Body of pancreas (tissue), 4 donors: Measurements from ENCODE around the gene PFKFB3. TPM values are rescaled to one million over a fixed set of nuclear protein-coding genes. Genes with fewer than 3 reads are reported as not detected.

Experiments
- ATAC-seq: fragments of 150-250 bp; one replicate; pipeline ENCODE4 v1.9.1; 2016
- DNase-seq, 4 donors: peaks; one replicate each; pipeline ENCODE4 v3.0.0-alpha.2; 2019
- H3K27ac ChIP-seq, 4 donors: fragments of 200-600 bp; sonication (generic); 1 replicate in 3 of 4; 2 replicates in 1 of 4; pipeline versions ENCODE4 v1.5.1 to v1.6.1; 2016 to 2019; ENCODE audit warnings: mild to moderate bottlenecking in 1 of 4, mixed read lengths in 1 of 4, moderate library complexity in 1 of 4
- H3K27me3 ChIP-seq, 2 donors: fragments of 200-600 bp; sonication (generic); one replicate each; pipeline ENCODE4 v1.6.0; 2016; ENCODE audit warnings: mild to moderate bottlenecking in 1 of 2
- H3K36me3 ChIP-seq, 2 donors: fragments of 200-600 bp; sonication (generic); replicated peaks in 1 of 2; 2 replicates each; pipeline ENCODE4 v1.5.1; 2016; ENCODE audit warnings: low read depth in 2 of 2; ENCODE audit not compliant: insufficient read depth in 1 of 2
- H3K4me1 ChIP-seq: fragments of 200-600 bp; sonication (generic); one replicate; pipeline ENCODE4 v1.6.0; 2016
- H3K4me3 ChIP-seq, 2 donors: fragments of 200-600 bp; sonication (generic); 1 replicate in 1 of 2; 2 replicates in 1 of 2; pipeline ENCODE4 v1.5.1; 2016 to 2019
- H3K9me3 ChIP-seq, 3 donors: fragments of 200-600 bp; sonication (generic); 1 replicate in 2 of 3; 2 replicates in 1 of 3; pipeline ENCODE4 v1.5.1; 2016
- POLR2A ChIP-seq, 3 donors: fragments of 450-650 bp; IDR thresholded peaks; one replicate each; pipeline ENCODE4 v1.6.1; 2016; ENCODE audit warnings: antibody characterized with exemption in 3 of 3, mild to moderate bottlenecking in 2 of 3
- WGBS, 2 donors: methylation state at CpG; one replicate each; pipeline ENCODE4 v1.1.5; 2017; 5-methylcytosine and 5-hydroxymethylcytosine counted together
- intact Hi-C: fragments of 100-400 bp; cut with DNase I; formaldehyde crosslinking; loops from one replicate; pipeline ENCODE4 v1.15.1; 2023
- total RNA-seq, 2 donors: library from RNA; depleted of rRNA; stranded (reverse); fragments of >200 nt; gene quantifications; one replicate each; pipeline ENCODE4 v1.1.0, GENCODE V29; 2016
- TF ChIP-seq, protein P1 (sequence below), 7 experiments: fragments of 450-650 bp in 4 of 7; fragments of 200-600 bp in 3 of 7; sonication (generic) in 3 of 7; IDR thresholded peaks; one replicate each; pipeline ENCODE4 v1.5.1; 2016 to 2019; ENCODE audit warnings: antibody characterized with exemption in 7 of 7

The PFKFB3 gene
- total RNA-seq, 2 donors from 2014 or later: 26.5 to 137 TPM

DNA sequence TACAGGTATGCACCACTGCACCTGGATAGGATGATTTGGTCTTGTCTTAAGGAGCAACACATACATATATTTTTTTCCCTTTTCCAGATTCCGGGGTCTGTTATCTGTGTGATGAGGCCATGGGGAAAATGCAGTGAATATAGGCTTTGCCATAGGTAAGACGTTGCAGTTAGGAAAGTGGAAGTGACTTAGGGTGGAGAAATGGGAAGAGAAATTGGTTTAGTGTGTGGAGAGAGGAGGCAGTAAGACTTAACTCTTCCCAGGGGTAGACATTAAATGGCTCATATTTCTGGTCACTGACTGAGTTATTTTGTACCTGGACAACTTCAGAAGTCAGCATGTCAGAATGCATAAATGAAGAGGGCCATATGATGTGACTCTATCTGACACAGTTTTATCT, 66.7 kb downstream of the PFKFB3 start:
- TF ChIP-seq, protein P1, sequence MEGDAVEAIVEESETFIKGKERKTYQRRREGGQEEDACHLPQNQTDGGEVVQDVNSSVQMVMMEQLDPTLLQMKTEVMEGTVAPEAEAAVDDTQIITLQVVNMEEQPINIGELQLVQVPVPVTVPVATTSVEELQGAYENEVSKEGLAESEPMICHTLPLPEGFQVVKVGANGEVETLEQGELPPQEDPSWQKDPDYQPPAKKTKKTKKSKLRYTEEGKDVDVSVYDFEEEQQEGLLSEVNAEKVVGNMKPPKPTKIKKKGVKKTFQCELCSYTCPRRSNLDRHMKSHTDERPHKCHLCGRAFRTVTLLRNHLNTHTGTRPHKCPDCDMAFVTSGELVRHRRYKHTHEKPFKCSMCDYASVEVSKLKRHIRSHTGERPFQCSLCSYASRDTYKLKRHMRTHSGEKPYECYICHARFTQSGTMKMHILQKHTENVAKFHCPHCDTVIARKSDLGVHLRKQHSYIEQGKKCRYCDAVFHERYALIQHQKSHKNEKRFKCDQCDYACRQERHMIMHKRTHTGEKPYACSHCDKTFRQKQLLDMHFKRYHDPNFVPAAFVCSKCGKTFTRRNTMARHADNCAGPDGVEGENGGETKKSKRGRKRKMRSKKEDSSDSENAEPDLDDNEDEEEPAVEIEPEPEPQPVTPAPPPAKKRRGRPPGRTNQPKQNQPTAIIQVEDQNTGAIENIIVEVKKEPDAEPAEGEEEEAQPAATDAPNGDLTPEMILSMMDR (IDR thresholded peaks at IDR 0.05): no peak
- TF ChIP-seq POLR2A (IDR thresholded peaks at IDR 0.05): no peak
- no peak overlapping the region for H3K4me3 ChIP-seq
- intact Hi-C loops: no loop called here
- WGBS, 2 donors: 72 to 87% methylated on average over 2 of the region's 2 CpGs
- H3K27me3 ChIP-seq: no peaks in the 10 kb centered on the region
- DNase-seq: no peak
- no peaks in the 10 kb centered on the region for H3K36me3 ChIP-seq
- ATAC-seq: no peak
- no peak overlapping the region for H3K27ac ChIP-seq
- H3K4me1 ChIP-seq: no peaks in the 10 kb centered on the region
- H3K9me3 ChIP-seq: no peaks in the 10 kb centered on the region

DNA sequence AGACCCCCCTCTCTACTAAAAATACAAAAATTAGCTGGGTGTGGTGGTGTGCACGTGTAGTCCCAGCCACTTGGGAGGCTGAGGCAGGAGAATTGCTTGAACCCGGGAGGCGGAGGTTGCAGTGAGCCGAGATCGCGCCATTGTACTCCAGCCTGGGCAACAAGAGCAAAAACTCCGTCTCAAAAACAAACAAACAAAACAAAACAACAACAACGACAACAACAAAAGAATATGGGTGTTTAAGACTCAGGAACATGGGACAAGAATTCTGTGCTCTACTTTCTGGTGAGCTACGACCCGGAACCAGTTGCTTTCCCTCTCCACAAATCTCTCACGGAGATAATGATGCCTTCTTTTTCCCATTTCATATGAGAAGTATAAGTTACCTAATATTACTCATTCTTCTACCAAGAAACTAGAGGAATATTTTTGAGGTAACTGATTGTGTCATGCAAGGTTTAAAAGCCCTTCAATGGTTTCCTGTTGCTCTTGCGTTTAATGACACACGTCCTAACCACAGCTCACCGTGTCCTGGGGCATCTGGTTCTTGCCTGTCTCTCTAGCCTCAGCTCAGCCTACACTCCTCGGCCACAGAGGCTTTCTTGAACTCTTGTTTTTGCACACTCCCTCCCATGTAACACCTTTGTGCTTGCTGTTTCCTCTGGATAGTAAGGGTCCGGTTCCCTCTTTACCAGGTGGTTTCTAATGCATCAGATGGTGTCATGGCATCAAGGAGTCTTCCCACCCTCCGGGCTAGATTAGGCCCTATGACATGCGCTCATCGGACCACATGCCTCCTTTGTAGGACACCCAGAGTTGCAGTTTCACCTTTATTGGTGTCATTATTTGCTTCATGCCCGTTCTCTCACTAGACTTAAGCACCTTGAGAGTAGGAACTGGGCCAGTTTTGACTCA, 67.5 kb downstream of the PFKFB3 start:
- no peaks in the 10 kb centered on the region for H3K9me3 ChIP-seq
- intact Hi-C loops: no loop called here
- no peaks in the 10 kb centered on the region for H3K4me1 ChIP-seq
- no peaks in the 10 kb centered on the region for H3K36me3 ChIP-seq
- H3K27ac ChIP-seq: no peak overlapping the region
- 84 to 86% methylated on average over 20 of the region's 20 CpGs for WGBS, 2 donors
- H3K27me3 ChIP-seq: no peaks in the 10 kb centered on the region
- no peak overlapping the region for H3K4me3 ChIP-seq
- DNase-seq: peak in 2 of 4 donors; percentile 18 to 48
- no peak for ATAC-seq
- TF ChIP-seq POLR2A (IDR thresholded peaks at IDR 0.05): no peak
- TF ChIP-seq, protein P1 (IDR thresholded peaks at IDR 0.05): no peak

DNA sequence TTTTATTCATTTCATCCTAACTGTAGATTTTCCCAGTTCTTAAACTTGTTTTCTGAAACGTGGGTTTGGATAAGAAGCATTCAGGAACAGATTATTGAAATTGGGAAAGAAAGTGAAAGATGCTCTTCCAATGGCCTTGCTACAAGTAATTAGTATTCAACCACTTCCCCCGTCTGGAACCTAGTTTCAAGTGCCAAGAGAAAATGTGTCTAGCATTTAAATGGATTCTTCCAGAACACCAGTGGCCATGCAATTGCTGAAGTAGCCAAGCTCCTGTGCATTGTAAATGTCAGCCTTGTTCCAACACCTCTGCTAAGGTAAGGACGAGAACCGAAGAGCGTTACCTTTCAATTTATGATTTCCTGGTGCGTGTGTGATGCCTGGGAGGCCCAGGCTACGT, 68.2 kb downstream of the PFKFB3 start:
- 75 to 79% methylated on average over 7 of the region's 7 CpGs for WGBS, 2 donors
- Histone ChIP-seq H3K4me1 (no peaks in the 10 kb centered on the region), H3K4me3 (no peak overlapping the region), H3K36me3 (no peaks in the 10 kb centered on the region), H3K9me3 (no peaks in the 10 kb centered on the region), H3K27ac (no peak overlapping the region), H3K27me3 (no peaks in the 10 kb centered on the region)
- DNase-seq (no peak), ATAC-seq (no peak)
- TF ChIP-seq, protein P1 (IDR thresholded peaks at IDR 0.05): no peak
- no peak for TF ChIP-seq POLR2A (IDR thresholded peaks at IDR 0.05)
- intact Hi-C loops: no loop called here

DNA sequence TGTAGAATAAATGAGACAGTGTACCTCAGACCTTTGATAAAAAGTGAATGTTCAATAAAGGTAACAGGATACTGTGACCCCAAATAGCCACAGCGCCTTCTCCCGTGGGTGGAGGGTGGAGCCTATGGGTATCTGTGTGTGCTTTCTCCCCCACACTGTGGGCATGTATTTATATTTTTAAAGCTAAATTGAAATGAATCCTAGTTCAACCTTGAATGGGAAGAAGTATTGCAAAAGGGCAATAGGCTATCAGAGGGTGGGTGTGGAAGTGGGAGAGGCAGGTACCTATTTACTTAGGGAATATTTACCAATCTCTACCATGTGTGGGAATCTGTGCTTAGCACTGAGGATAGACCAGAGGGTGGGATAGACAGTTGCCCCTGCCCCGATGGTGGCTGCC, 68.9 kb downstream of the PFKFB3 start:
- Histone ChIP-seq H3K27me3 (no peaks in the 10 kb centered on the region), H3K4me3 (no peak overlapping the region), H3K36me3 (no peaks in the 10 kb centered on the region), H3K9me3 (no peaks in the 10 kb centered on the region), H3K4me1 (no peaks in the 10 kb centered on the region), H3K27ac (no peak overlapping the region)
- WGBS, 2 donors: 51 to 53% methylated on average over 3 of the region's 3 CpGs
- intact Hi-C loops: no loop called here
- TF ChIP-seq, protein P1 (IDR thresholded peaks at IDR 0.05): no peak
- TF ChIP-seq POLR2A (IDR thresholded peaks at IDR 0.05): no peak
- ATAC-seq (no peak), DNase-seq (no peak)

DNA sequence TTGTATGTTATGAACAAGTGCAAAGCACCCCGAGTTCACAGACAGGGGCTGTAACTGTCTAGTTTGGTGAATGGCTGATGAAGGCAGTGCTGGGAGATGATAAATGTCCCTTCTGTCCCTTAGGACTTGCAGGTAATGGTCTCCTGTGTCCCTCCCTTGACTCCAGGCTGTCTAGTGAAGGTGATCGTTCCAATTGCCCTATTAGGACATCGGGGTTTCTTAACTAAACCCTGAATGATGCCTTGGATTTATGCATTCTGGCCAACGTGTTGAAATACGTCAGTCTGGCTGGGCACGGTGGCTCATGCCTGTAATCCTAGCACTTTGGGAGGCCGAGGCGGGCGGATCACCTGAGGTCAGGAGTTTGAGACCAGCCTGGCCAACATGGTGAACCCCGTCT, 69.4 kb downstream of the PFKFB3 start:
- intact Hi-C loops: no loop called here

More for the DNA sequence above, 69.4 kb downstream of the PFKFB3 start:
- 77 to 78% methylated on average over 5 to 10 of the region's 10 CpGs for WGBS, 2 donors
- no peaks in the 10 kb centered on the region for H3K4me1 ChIP-seq
- no peak for ATAC-seq
- no peaks in the 10 kb centered on the region for H3K9me3 ChIP-seq
- H3K27ac ChIP-seq: no peak overlapping the region
- no peaks in the 10 kb centered on the region for H3K27me3 ChIP-seq
- DNase-seq: no peak
- H3K36me3 ChIP-seq: no peaks in the 10 kb centered on the region
- no peak overlapping the region for H3K4me3 ChIP-seq
- no peak for TF ChIP-seq POLR2A (IDR thresholded peaks at IDR 0.05)
- TF ChIP-seq, protein P1 (IDR thresholded peaks at IDR 0.05): no peak
